Subcutaneous adipose tissue (tissue), 4 donors: Measurements from ENCODE around the gene PRKAA2. TPM values are rescaled to one million over a fixed set of nuclear protein-coding genes. Genes with fewer than 3 reads are reported as not detected.

ENCODE experiments used
- CTCF ChIP-seq: fragments of 450-650 bp; IDR thresholded peaks from one replicate; pipeline ENCODE4 v1.5.1; 2016; ENCODE audit warnings: low read depth, mild to moderate bottlenecking, control low read depth, antibody characterized with exemption, moderate library complexity
- total RNA-seq, 4 donors: library from RNA; depleted of rRNA; stranded (reverse); fragments of >200 nt; gene quantifications; one replicate each; pipeline ENCODE4 v1.1.0, GENCODE V29; 2016

Gene PRKAA2
- total RNA-seq, result 1 to 10 TPM; 1.6 to 3.0 (median 2.1) TPM

- no peak for TF ChIP-seq CTCF
Observed at GRCh38 chr1:56644919-56645676, at the start of gene PRKAA2. Gene PRKAA2 (plus strand): TSS chr1:56645314. CDS start chr1:56645388, 74 bp downstream.

GRCh38 chr1:56617141-56617540 lies 28.0 kb upstream of the PRKAA2 start:
- TF ChIP-seq CTCF, result no peak

GRCh38 chr1:56625819-56626440 lies 19.2 kb upstream of the PRKAA2 start:
- TF ChIP-seq CTCF, result no peak

- no peak for TF ChIP-seq CTCF
Observed at GRCh38 chr1:56626546-56626945, 18.6 kb upstream of the PRKAA2 start.

- TF ChIP-seq CTCF, result no peak
Observed at GRCh38 chr1:56627019-56627635, 18.0 kb upstream of the PRKAA2 start.

GRCh38 chr1:56627636-56628039 lies 17.5 kb upstream of the PRKAA2 start:
- TF ChIP-seq CTCF, result no peak

- no peak for TF ChIP-seq CTCF
Observed at GRCh38 chr1:56630786-56631185, 14.3 kb upstream of the PRKAA2 start.
